ENCODE results near the gene NOL4L.

GRCh38 chr20:32466739-32467505 lies 118.2 kb downstream of the NOL4L start:
- TF ChIP-seq, protein P1, sequence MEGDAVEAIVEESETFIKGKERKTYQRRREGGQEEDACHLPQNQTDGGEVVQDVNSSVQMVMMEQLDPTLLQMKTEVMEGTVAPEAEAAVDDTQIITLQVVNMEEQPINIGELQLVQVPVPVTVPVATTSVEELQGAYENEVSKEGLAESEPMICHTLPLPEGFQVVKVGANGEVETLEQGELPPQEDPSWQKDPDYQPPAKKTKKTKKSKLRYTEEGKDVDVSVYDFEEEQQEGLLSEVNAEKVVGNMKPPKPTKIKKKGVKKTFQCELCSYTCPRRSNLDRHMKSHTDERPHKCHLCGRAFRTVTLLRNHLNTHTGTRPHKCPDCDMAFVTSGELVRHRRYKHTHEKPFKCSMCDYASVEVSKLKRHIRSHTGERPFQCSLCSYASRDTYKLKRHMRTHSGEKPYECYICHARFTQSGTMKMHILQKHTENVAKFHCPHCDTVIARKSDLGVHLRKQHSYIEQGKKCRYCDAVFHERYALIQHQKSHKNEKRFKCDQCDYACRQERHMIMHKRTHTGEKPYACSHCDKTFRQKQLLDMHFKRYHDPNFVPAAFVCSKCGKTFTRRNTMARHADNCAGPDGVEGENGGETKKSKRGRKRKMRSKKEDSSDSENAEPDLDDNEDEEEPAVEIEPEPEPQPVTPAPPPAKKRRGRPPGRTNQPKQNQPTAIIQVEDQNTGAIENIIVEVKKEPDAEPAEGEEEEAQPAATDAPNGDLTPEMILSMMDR (conservative IDR thresholded peaks at IDR 0.05; ENCODE audit: low read depth, low read length) = no peak
- TF ChIP-seq EZH2 (IDR thresholded peaks at IDR 0.05; ENCODE audit: borderline replicate concordance, low read depth, low read length, poor library complexity, severe bottlenecking) = no peak

All from A673 (cell line).